HAP-1 (cell line): Measurements from ENCODE around the gene MORN1.

Experiments
- DNase-seq, 2 experiments: peaks; one replicate each; pipeline ENCODE4 v3.0.0-alpha.2; 2016 to 2020; ENCODE audit warnings: low spot score in 2 of 2
- H3K27me3 ChIP-seq: fragments of 250-450 bp; sonication (Bioruptor Pico); 2 replicates; pipeline ENCODE4 v1.5.1; 2020; ENCODE audit warnings: low read depth, mild to moderate bottlenecking, moderate library complexity
- H3K36me3 ChIP-seq: fragments of 250-450 bp; sonication (Bioruptor Pico); replicated peaks from 2 replicates; pipeline ENCODE4 v1.5.1; 2020; ENCODE audit warnings: mild to moderate bottlenecking
- H3K4me1 ChIP-seq: fragments of 250-450 bp; sonication (Bioruptor Pico); 2 replicates; pipeline ENCODE4 v1.5.1; 2020; ENCODE audit warnings: mild to moderate bottlenecking
- H3K4me3 ChIP-seq: fragments of 250-450 bp; sonication (Bioruptor Pico); 2 replicates; pipeline ENCODE4 v1.5.1; 2020; ENCODE audit warnings: mild to moderate bottlenecking, moderate library complexity
- H3K9me3 ChIP-seq: fragments of 250-450 bp; sonication (Bioruptor Pico); 2 replicates; pipeline ENCODE4 v1.5.1; 2020; ENCODE audit warnings: mild to moderate bottlenecking, moderate library complexity
- in situ Hi-C: fragments of 300-500 bp; cut with MboI; formaldehyde crosslinking; loops from 3 replicates; pipeline ENCODE4 v1.14.3; 2020; ENCODE audit warnings: low sequenced_read_pairs, inconsistent platforms, mixed read lengths

Gene MORN1

DNA sequence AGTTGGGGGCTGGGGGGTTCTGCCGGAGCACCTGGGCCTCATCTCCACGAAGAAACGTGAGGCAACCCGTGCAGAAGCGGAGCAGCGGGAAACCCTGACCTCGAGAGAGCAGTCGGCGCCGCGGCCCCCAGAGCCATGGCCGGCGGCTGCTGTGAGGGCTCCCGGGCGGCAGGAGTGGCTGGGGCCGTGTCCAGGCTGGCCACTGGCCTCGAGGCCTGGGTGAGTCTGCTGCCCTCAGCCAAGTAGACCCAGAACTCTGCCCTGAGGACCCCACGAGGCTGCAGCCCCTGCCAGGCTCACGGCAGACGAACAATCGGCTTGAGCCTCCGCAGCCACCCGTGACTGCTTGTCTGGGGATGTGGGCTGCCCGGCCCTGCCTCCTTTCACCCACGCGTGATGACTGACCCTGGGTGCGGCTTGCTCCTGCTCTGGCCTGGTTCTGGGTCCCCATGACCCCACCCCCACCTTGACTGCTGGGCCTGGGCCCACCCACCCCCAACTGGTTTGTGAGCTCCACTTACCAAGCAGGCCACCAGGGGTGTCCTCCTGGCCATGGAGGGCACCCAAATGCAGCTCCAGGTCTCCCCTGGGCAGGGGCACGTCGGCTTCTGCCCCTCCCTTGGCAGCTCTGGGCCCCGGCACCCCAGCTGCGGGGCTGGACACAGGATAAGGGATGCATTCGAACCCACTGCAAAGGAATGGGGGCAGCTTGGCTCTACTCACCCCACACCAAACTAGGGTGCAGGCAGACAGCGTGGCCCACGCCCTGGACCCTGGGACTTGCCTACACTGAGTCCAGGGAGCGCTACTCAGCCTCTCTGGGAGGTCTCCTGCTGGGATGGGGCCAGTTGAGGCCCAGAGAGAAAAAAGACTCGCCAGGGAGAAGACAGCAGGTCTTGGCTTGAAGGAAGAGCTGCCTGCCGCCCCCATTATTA is 34.2 kb downstream of the MORN1 start:
- Histone ChIP-seq H3K27me3 (no peaks in the 10 kb centered on the region), H3K9me3 (no peaks in the 10 kb centered on the region), H3K4me3 (no peak overlapping the region), H3K36me3 (no peaks in the 10 kb centered on the region), H3K4me1 (no peaks in the 10 kb centered on the region)
- in situ Hi-C loops = no loop called here
- DNase-seq = no peak

DNA sequence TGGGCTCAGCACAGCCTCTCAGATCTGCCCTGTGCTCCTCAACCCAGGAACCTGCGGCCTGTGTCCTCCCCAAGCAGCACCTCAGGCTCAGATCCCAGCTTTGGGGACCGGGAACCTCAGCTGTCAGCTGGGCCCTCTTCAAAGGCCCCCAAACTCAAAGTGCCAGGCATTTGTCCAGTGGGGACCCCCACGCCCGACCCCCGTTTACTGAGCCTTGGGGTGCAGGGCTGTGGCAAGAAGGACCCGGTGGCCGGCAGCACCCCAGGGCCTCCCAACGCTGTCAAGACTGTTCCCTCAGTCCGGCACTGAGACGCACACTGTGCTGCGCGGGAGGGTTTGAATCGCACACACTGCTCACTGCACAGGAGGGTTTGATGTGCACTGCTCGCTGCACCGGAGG is 35.0 kb downstream of the MORN1 start:
- in situ Hi-C loops = no loop called here
- Histone ChIP-seq H3K4me1 (no peaks in the 10 kb centered on the region), H3K27me3 (no peaks in the 10 kb centered on the region), H3K36me3 (no peaks in the 10 kb centered on the region), H3K4me3 (no peak overlapping the region), H3K9me3 (no peaks in the 10 kb centered on the region)
- DNase-seq = no peak

DNA sequence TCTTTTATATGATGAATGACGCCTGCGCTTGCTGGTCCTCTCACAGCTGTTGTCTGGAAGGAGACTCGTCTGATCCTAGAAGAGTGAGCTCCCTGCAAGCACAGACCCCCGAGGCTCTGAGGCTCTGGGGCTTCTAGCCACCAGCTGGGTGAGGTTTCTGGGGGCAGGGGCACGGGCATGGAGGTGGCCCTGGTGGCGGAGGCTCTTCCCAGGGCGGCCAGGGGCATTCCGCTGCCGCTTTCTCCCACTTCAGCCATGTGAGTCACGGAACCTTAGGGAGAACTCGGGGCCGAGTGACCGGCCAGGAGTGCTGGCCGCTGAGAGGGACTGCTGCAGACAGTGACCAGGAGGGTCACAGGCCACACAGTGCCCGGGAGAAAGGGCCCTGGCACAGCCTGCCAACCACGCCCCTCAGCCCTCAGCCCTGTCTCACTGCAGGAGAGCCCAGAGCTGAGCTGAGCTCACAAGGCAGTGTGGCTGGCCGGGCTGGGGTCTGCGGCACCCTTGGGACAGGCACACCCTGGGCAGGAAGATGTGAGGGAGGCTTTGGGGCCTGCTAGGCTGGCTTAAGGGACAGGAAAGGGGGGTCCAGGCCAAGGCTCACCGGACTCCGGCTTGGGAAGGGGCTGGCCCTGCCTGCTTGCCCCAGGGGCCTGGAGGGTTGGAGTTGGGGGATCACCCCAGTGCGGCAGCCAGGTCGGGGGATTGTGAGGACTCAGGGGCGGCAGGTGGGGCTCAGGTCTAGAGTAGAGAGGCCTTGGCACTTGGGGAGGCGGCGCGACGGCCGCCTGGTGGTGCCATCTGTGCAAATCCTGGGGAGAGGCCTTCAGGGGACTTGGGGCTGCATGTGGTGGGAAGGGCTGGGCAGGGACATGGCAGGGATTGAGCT is 35.7 kb downstream of the MORN1 start:
- H3K27me3 ChIP-seq = no peaks in the 10 kb centered on the region
- no peak for DNase-seq
- no peak overlapping the region for H3K4me3 ChIP-seq
- H3K4me1 ChIP-seq = no peaks in the 10 kb centered on the region
- no peaks in the 10 kb centered on the region for H3K9me3 ChIP-seq
- H3K36me3 ChIP-seq = no peaks in the 10 kb centered on the region
- in situ Hi-C loops = no loop called here

GRCh38 chr1:2354511-2355372 is 36.6 kb downstream of the MORN1 start:
- in situ Hi-C loops = no loop called here
- Histone ChIP-seq H3K4me3 (no peak overlapping the region), H3K36me3 (no peaks in the 10 kb centered on the region), H3K4me1 (no peaks in the 10 kb centered on the region), H3K9me3 (no peaks in the 10 kb centered on the region), H3K27me3 (no peaks in the 10 kb centered on the region)
- no peak for DNase-seq

GRCh38 chr1:2353551-2354438 is 37.6 kb downstream of the MORN1 start:
- Histone ChIP-seq H3K4me3 (no peak overlapping the region), H3K9me3 (no peaks in the 10 kb centered on the region), H3K36me3 (no peaks in the 10 kb centered on the region), H3K27me3 (no peaks in the 10 kb centered on the region), H3K4me1 (no peaks in the 10 kb centered on the region)
- in situ Hi-C loops = no loop called here
- no peak for DNase-seq

DNA sequence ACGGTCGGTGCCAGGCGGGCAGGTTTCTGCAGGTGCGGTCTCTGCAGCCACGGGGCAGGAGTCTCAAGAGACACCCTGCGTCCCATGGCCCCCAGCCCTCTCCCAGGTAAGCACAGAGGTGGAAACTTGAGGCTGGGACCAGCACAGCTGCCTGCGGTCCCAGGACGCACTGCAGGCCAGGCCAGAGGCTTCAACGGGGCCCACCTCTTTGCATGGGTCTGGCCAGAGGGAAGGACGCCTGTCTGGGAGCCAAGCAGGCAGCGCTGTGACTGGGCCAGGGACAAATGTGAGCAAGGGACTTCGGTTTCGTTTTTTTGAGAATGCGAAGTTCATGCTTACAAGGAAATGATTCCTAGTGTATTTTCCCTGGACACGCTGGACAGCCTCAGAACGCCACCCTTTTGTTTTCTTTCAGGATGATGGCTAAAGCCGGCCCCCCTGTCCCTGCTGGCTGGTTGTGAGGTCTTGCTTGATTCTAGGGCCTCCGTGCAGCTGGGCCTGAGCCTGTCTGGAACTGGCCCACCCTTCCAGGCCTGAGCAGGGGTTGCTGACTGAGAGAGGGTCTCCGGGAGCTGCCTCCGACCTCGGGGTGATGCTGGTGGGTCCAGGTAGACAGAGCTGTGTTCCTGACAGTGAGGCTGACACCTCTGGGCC is 38.3 kb downstream of the MORN1 start:
- Histone ChIP-seq H3K4me1 (no peaks in the 10 kb centered on the region), H3K9me3 (no peaks in the 10 kb centered on the region), H3K27me3 (no peaks in the 10 kb centered on the region), H3K36me3 (no peaks in the 10 kb centered on the region), H3K4me3 (no peak overlapping the region)
- in situ Hi-C loops = no loop called here
- no peak for DNase-seq

GRCh38 chr1:2352341-2352896 is 38.9 kb downstream of the MORN1 start:
- Histone ChIP-seq H3K36me3 (no peaks in the 10 kb centered on the region), H3K27me3 (no peaks in the 10 kb centered on the region), H3K9me3 (no peaks in the 10 kb centered on the region), H3K4me1 (no peaks in the 10 kb centered on the region), H3K4me3 (no peak overlapping the region)
- no peak for DNase-seq
- in situ Hi-C loops = no loop called here

DNA sequence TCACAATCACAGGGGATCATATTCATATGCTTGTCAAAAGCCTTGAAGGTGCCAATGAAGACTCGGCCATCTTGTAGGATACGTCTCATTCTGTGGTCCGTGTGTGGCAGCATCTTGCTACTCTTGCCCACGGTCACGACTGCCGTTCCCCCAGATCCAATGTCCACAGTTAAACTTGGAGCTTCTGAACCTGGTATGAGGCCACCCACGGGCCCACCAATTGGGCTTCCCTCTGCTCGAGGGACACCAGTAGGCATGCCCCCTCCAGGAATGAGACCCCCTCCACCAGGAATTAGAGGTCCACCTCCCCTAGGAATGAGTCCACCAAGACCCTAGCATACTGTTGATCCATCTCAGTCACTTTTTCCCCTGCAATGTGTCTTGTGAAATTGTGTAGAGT is 39.6 kb downstream of the MORN1 start:
- DNase-seq = no peak
- no peaks in the 10 kb centered on the region for H3K36me3 ChIP-seq
- no peak overlapping the region for H3K4me3 ChIP-seq
- no peaks in the 10 kb centered on the region for H3K9me3 ChIP-seq
- in situ Hi-C loops = no loop called here
- no peaks in the 10 kb centered on the region for H3K27me3 ChIP-seq
- no peaks in the 10 kb centered on the region for H3K4me1 ChIP-seq

DNA sequence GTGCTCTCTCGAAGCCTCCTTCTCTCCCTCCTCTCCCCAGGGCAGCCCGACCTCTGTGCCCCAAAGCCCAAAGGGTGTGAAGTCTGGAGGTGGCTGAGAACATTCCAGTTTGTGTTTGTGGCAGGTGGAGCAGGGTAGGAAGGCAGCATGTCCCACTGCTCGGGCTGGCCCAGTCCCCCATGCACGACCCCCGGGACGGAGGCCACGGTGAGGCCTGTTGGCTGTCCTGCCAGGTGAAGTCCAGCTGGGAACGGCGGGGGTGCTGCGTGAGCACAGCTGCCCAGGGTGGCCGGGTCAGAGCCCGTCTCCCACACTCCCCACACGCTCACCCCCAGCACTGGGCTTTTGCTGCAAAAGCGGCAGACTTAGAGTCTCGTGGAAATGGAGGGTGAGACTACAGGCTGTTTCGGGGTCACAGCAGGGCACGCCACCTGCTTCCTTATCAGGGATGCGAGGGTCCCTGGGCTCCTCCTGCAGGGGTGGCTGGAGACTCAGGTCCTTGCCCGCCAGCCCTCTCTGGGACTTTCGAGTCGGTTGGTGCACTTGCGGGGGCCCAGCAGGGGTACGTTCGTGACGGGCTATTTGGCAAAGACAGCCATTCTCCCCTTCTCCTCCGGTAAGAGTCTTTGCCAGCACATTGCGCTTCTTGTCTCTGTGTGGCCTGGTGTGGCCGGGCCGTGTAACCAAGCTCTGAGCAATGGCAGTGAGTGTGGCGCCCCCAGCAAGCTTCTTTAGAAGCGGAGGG is 40.3 kb downstream of the MORN1 start:
- Histone ChIP-seq H3K4me3 (no peak overlapping the region), H3K4me1 (no peaks in the 10 kb centered on the region), H3K36me3 (no peaks in the 10 kb centered on the region), H3K9me3 (no peaks in the 10 kb centered on the region), H3K27me3 (no peaks in the 10 kb centered on the region)
- no peak for DNase-seq
- in situ Hi-C loops = no loop called here

GRCh38 chr1:2350501-2350900 is 40.9 kb downstream of the MORN1 start:
- no peaks in the 10 kb centered on the region for H3K27me3 ChIP-seq
- in situ Hi-C loops = no loop called here
- H3K4me3 ChIP-seq = no peak overlapping the region
- H3K9me3 ChIP-seq = no peaks in the 10 kb centered on the region
- H3K4me1 ChIP-seq = no peaks in the 10 kb centered on the region
- DNase-seq = no peak
- H3K36me3 ChIP-seq = no peaks in the 10 kb centered on the region

DNA sequence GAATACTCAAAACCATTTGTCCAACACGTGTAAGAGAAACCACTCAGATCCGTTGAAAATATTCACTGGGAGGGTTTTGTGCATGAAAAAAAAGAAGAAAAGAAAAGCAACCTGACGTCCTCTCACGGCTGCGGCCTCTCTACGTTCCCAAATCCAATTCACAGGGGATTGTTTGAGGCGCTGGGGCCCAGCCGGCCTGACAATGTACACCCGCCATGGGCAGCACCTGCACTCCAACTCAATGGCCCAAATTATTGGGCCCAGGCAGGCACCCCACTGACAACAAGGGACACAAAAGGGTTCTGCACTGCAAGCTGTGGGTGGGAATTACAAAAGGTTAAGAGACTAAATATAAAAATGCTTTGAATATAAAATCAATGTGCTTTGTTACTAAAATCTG is 41.5 kb downstream of the MORN1 start:
- H3K4me3 ChIP-seq = no peak overlapping the region
- no peaks in the 10 kb centered on the region for H3K4me1 ChIP-seq
- no peaks in the 10 kb centered on the region for H3K9me3 ChIP-seq
- in situ Hi-C loops = no loop called here
- no peaks in the 10 kb centered on the region for H3K27me3 ChIP-seq
- no peak for DNase-seq
- no peaks in the 10 kb centered on the region for H3K36me3 ChIP-seq
